GM21360 (cell line): ENCODE results near the gene METTL25B.
"Not testable (repeated sequence)": the region's sequence is repeated elsewhere in the genome, so short reads cannot be mapped to it uniquely, and the experiment has no call there.

ENCODE experiments used
- ATAC-seq: cut with Tn5 transposase; IDR thresholded peaks from one replicate; pipeline ENCODE4 v1.9.1; 2021; ENCODE audit warnings: mild to moderate bottlenecking, moderate library complexity; ENCODE audit not compliant: unreplicated experiment

Gene METTL25B

DNA sequence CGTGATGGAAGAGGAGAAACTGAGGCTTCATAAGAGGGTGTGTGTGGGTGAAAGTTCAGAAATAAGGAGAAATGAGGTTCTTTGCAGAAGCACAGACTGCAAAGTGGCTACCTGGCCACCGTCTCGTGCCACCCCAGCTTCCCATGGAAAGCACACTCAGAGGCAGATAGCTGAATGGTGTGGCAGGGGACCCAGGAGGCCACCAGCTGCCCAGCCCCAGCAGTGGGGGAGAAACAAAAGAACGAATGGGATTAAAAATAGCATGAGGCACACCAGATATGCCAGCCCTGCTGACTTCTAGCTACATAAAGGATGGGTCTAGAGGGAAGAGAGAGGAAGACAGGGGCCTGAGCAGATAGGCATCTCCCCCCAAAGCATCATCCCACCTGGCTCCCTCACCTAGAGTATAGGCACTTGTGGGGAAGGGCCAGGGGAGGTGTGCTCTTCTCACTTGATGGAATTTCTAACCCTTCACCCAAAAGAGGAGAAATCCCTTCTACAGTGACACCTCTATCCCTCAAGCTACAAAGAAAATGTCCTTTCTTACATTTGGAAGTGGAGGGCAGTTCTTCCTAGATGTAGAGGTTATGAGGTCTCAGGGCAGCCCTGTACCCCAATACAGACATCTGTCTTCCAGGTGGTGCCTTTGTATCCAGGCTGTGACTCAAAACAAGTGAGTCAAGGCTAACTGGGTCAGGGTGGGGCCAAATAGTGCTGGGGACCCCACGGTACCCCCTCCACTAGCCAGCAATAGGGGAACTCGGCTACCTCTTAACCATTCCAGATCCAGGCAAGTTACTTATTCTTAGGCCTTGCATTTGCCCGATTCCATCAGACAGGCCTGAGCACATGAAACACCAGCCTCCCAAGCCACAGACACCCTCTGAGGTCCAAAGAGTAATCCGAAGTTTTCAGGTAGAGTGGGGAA lies 19.7 kb downstream of the METTL25B start:
- ATAC-seq = no peak

GRCh38 chr1:156748670-156749418 lies 20.6 kb downstream of the METTL25B start:
- no peak for ATAC-seq

DNA sequence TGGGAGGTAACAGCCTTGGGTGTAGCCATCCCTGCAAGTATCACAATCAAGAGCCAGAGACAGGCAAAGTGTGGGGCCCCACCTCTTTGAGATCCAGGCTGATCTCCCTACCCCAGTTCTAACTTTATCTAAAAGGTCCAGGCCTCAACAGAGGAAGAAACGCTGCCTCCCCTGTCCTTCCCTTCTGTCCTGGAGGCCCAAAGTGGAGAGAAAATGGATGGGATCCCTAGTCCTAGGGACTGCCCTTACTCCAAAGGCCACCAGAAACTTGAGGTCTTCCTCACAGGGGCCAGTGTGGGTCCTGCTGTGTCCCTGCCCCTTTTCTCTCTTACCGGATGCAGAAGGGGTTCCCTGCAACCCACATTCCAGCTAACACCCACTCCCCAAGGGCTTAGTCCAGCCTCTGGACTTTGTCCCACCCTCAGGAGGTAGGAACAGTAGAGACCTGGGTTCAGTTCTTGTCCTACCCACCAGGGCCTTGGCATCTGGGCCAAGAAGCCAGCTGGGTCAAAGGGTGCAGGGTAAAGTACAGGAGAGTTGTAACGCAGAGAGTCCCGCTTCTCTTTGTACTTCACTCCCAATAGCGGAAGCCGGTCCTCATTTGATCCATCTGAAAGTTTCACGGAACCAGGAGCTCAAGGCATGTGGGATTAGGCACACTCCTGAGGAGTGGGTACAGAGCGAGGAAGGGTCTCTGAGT lies 21.3 kb downstream of the METTL25B start:
- ATAC-seq = no peak

- ATAC-seq = no peak
These were observed 22.0 kb downstream of the METTL25B start for GRCh38 chr1:156750191-156750672.

DNA sequence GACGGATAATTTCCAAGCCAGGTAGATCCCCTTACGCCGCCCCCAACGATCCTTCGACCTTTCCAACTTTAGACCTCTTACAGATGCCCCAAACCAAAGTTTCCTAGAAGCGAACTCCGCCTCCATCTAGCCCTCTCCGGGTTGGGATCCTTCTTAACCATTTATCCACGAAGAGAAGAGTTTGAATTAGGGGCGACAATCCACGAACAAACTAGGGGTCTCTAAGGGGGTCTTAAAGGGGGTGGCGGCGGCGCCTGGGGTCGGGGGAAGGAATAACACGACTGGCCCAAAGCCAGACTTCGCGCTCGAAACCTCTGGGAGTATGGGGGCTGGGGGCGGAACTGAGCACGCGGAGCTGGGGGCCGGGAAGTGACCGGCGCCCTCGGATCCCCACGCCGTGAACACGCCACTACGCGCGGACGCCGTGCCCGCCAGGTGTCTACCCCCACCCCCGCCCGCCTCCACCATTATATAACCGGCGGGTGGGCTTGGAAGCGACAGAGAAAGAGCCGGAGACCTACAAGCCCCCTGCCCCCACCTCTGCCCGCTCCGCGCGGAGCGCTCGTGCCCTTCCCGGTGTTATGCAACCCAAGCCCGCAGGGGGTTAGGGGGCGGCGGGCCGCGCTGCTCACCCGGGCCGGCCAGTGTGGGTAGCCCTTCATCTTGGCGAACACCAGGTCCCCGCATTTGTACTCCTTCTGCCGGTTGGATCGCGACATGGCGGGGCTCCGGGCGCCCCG lies 22.6 kb downstream of the METTL25B start:
- ATAC-seq = peak; percentile 15

- peak; percentile 14 for ATAC-seq
These were observed 23.1 kb downstream of the METTL25B start, which contains the start of gene HDGF for GRCh38 chr1:156751451-156751756. Gene HDGF, minus strand, starts transcription at chr1:156751675. Its CDS starts 246 bp downstream, at chr1:156751429.

DNA sequence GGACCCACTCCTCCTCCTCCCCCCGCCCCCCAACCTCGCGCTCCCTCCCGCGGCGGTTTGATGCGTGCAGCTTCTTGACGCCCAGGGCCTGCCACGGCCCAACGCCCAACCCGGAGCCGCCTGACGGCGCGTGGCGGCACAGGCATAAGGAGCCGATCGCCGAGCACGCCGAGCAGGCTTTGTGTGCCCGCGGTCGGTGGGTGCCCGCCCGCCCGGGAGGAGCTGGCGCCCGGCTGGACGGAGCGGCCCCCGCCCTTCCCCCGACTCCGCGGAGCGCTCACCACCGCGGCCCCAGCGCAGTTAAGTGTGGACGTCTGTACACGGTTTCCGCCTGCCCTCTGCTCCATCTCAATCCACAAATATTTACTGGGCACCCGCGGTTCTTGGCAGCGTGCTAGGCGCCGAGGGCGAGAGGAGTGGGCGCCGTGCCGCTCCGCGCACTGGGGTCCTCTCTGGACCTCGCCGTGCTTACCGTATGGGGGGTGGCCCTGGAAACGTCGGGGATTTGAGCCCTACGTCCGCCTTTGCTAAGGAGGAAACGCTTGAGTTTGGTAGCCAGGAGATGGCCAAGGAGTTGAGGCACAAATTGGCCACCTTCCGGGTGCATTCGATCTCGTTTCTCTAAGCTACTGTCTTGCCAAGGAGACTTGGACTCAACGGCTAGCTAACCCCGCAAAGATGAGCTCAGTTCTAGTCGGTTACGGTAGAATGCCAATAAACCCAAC lies 23.6 kb downstream of the METTL25B start:
- ATAC-seq = peak; percentile 73

GRCh38 chr1:156752843-156753482 lies 24.7 kb downstream of the METTL25B start:
- no peak for ATAC-seq

DNA sequence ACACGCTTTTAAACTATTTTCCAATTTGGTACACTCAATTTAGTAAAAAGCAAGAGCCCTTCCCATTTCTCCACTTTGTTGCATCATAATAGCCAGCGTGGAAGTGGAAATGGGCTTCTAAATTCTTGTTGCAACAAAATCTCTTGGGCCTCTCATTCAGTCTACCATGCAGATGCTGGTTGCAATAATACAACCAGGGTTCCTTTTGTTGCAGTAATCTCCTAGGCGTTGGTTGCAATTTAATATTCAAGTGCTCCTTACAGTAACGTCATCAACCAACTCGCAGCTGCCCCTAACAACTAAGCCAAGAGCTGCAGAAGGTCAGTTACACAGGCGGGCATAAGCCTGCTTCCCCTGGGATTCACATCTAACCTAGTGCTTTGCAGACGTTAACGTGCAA lies 25.9 kb downstream of the METTL25B start:
- ATAC-seq = no peak

DNA sequence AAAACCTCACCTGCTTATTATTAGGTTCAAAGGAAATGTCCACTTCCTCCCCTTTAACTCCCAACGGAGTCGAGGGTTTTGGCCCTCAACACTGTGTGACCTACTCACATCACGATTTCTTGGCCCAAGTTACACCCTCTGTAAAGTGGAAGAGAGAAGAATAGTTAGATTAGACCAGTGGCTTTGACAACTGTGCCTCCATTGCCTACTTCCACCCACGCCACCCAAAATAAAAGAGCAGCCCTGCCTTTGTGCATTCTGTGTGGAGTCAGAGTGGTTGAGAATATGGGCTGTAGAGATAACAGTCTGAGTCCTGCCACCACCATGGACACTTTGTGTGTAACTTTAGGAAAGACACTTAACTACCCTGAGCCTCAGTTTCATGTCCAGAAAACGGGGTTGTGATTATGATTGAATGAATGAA lies 27.3 kb downstream of the METTL25B start:
- no peak for ATAC-seq

DNA sequence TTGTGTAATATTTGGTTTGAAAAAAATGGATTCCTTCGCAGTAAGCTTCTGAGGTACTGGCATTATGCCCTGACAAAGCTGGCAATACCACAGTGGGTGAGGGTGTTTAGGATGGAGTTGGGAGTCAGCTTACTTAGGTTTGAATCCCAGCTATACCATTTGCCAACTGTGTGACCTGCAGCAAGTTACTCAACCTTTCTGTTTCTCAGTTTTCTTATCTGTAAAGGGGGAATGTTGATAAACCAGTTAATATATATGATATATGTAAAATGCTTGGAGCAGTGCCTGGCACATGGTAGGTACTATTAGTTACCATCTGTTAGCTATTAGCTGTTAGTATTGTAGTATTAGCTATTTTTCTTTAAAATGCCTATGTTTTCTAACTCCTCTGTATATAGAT lies 28.1 kb downstream of the METTL25B start:
- ATAC-seq = no peak

GRCh38 chr1:156757572-156758253 lies 29.4 kb downstream of the METTL25B start:
- not testable (repeated sequence) for ATAC-seq

DNA sequence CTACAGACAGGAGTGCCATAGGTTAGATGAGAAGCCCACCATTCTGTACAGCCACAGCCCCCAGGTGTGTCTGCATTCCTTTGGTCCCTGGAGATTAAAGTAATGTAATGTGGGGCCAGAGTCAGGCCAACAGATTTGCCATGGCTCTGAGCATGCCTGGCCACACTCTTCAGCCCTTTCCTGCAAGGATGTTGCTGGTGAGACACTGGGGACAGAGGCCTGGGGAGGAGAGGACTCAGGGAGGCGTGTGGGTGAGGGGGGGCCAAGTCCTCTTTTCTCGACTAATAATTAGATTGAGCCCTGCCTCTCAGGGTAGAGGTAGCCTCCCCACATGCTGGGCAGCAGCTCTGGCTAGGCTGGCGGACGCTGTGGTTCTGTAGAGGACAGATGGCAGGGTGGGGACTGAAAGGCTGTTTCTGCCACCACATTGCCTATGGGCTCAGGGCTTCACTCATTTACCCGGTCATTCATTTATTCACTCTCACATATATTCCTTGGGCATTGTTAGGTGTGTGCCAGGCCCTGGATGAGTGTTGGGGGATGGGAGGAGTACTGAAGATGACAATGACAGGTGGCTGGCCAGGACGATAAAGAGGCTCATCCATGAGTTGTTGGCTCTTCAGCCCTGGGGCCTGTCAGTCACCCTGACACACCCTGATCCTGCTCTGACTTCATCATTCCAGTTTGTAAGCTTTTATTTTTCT lies 32.0 kb downstream of the METTL25B start:
- ATAC-seq = no peak

- no peak for ATAC-seq
These were observed 32.5 kb downstream of the METTL25B start for GRCh38 chr1:156760796-156761104.

DNA sequence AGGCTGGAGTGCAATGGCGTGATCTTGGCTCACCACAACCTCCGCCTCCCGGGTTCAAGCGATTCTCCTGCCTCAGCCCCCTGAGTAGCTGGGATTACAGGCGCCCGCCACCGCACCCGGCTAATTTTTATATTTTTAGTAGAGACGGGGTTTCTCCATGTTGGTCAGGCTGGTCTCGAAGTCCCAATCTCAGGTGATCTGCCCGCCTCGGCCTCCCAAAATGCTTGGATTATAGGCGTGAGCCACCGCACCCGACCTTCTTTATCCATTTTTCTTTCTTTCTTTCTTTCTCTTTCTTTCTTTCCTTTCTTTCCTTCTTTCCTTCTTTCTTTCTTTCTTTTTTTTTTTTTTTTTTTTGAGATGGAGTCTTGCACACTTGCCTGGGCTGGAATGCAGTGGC lies 36.9 kb downstream of the METTL25B start:
- not testable (repeated sequence) for ATAC-seq

DNA sequence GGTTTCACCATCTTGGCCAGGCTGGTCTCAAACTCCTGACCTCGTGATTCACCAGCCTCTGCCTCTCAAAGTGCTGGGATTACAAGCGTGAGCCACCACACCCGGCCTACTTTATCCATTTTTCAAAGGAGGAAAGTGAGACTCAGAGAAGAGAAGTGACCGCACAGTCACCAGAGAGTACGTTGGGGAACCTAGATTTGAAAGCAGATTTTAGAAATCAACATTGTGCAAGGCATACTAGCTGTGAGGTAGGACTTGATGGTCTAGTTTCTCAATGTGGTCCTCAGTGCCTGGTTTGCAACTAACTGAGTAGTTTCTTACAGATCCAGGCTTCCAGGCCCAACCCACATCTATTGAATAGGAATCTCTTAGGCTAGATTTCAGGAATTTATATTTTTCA lies 37.4 kb downstream of the METTL25B start:
- no peak for ATAC-seq

DNA sequence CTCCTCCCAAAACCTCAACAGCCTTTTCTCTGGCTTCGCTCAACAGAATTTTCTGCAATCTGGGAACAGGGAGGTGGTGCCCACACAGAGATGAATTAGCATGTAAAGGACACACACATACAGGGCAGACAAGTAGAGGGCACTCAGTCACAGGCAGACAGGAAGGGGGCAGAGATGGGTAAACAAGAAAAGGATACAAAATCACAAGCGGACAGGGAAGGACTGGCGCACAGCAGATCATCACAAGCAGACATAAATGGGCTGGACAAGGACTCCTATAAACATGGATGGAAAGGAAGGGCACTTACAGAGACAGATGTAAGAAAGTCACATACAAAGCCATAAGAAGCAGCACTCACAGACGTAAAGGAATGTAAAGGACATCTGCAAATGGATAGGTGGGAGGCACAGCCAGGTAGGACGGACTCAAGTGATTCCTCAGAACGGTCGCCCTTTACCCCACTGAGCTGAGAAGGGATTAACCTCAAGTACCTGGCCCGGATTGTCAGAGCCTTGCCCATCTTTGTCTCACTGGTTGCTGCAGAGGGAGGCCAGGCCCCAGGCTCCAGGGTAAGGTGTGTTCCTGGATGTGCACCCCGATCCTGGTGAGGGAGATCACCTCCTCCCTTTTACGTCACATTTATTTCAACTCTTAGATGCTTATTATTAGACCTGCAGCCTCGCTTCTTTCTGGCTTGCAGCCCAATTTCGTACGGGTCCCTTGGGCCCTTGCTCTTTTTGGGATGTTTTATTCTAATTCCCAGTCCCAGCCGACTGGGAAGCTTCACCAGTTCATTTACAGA lies 38.2 kb downstream of the METTL25B start:
- peak; percentile 16 for ATAC-seq
